Measurements from ENCODE around the gene ALDH3A2.
"Not testable (repeated sequence)": the region's sequence is repeated elsewhere in the genome, so short reads cannot be mapped to it uniquely, and the experiment has no call there.

ALDH3A2 gene

DNA sequence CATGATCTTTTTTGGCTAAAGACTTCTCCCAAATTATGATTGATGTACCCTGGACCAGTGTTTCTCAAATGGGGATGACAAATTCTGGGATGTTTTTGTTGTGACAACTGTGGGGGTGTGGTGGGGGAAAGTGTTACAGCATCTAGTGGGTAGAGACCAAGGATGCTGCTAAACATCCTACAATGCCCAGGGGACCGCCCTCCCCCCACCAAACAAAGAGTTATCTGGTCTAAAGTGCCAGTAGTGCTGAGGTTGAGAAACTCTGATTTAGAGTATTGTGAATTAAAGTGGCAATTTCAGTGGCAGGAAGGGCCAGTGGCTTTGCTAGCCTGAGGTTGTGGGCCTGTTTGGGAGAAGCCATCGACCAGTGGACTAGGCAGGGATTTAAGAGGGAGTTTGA, 34.6 kb downstream of the ALDH3A2 start:
- no peaks in the 10 kb centered on the region for H3K27me3 ChIP-seq (ENCODE audit: insufficient read depth, low read depth, severe bottlenecking)
- TF ChIP-seq, protein P1, sequence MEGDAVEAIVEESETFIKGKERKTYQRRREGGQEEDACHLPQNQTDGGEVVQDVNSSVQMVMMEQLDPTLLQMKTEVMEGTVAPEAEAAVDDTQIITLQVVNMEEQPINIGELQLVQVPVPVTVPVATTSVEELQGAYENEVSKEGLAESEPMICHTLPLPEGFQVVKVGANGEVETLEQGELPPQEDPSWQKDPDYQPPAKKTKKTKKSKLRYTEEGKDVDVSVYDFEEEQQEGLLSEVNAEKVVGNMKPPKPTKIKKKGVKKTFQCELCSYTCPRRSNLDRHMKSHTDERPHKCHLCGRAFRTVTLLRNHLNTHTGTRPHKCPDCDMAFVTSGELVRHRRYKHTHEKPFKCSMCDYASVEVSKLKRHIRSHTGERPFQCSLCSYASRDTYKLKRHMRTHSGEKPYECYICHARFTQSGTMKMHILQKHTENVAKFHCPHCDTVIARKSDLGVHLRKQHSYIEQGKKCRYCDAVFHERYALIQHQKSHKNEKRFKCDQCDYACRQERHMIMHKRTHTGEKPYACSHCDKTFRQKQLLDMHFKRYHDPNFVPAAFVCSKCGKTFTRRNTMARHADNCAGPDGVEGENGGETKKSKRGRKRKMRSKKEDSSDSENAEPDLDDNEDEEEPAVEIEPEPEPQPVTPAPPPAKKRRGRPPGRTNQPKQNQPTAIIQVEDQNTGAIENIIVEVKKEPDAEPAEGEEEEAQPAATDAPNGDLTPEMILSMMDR (IDR thresholded peaks at IDR 0.05; ENCODE audit: low read depth, low read length), result no peak
- DNase-seq, result no peak
- no peak overlapping the region for H3K27ac ChIP-seq
- H3K36me3 ChIP-seq, result no peaks in the 10 kb centered on the region; the same call in 1 of the 2 replicates
- H3K4me3 ChIP-seq (ENCODE audit: low read depth, low read length), result no peak overlapping the region
- H3K9me3 ChIP-seq (ENCODE audit: severe bottlenecking), result no peaks in the 10 kb centered on the region

DNA sequence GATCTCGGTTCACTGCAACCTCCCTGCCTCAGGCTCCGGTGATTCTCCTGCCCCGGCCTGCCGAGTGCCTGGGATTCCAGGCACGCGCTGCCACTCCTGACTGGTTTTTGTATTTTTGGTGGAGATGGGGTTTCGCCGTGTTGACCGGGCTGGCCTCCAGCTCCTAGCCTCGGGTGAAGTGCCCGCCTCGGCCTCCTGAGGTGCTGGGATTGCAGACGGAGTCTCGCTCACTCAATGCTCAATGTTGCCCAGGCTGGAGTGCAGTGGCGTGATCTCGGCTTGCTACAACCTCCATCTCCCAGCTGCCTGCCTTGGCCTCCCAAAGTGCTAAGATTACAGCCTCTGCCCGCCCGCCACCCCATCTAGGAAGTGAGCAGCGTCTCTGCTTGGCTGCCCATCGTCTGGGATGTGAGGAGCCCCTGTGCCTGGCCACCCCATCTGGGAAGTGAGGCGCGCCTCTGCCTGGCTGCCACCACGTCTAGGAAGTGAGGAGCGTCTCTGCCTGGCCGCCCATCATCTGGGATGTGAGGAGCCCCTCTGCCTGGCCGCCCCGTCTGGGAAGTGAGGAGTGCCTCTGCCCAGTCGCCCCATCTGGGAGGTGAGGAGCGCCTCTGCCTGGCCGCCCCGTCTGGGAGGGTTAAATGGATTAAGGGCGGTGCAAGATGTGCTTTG, 36.5 kb downstream of the ALDH3A2 start:
- H3K9me3 ChIP-seq (ENCODE audit: severe bottlenecking); DNase-seq; H3K27me3 ChIP-seq (ENCODE audit: insufficient read depth, low read depth, severe bottlenecking); H3K4me3 ChIP-seq (ENCODE audit: low read depth, low read length); H3K36me3 ChIP-seq; H3K27ac ChIP-seq: not testable (repeated sequence)

DNA sequence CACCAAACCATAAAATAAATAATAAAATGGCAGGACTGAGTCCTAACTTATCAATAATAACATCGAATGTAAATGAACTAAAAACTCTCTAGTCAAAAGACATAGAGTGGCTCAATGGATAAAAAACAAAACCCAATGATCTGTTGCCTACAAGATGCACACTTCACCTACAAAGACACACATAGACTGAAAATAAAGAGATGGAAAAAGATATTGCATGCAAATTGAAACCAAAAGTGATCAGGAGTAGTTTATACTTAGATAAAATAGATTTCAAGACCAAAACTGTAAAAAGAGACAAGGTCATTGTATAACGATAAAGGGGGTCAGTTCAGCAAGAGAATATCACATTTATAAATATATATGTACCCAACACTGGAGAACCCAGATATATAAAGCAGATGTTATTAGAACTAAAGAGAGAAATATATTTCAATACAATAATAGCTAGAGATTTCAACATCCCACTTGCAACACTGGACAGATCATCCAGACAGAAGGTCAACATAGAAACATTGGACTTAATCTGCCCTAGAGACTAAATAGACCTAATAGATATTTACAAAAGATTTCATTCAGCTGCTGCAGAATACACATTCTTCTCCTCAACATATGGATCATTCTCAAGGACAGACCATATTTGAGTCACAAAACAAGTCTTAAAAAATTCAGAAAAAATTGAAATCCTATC, 38.0 kb downstream of the ALDH3A2 start:
- no peak for DNase-seq
- no peaks in the 10 kb centered on the region for H3K9me3 ChIP-seq (ENCODE audit: severe bottlenecking)
- H3K36me3 ChIP-seq, result no peaks in the 10 kb centered on the region
- H3K4me3 ChIP-seq (ENCODE audit: low read depth, low read length), result no peak overlapping the region
- H3K27me3 ChIP-seq (ENCODE audit: insufficient read depth, low read depth, severe bottlenecking), result no peaks in the 10 kb centered on the region
- no peak overlapping the region for H3K27ac ChIP-seq
- TF ChIP-seq, protein P1 (IDR thresholded peaks at IDR 0.05; ENCODE audit: low read depth, low read length), result no peak

DNA sequence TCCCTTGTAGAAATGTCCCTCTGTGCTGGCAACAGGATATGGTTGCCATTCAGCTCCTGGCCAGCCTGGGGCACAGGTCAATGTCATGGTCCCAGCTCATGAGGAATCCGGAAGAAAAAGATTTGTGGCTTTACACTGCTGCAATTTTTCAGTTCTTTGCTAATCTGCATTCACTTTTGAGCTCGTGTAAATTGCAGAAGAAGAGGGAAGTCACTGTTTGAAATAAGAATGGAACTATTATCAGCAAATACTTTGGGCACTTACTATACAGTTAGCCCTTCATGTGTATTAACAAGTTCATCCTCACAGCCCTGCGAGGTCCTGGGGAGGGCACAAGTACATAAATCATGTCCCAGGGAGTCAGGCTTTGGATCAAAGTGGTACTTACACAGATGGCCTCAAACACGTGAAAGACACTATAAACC, 53.7 kb downstream of the ALDH3A2 start:
- Histone ChIP-seq H3K4me3 (ENCODE audit: low read depth, low read length) (no peak overlapping the region), H3K27ac (no peak overlapping the region), H3K9me3 (ENCODE audit: severe bottlenecking) (no peaks in the 10 kb centered on the region), H3K27me3 (ENCODE audit: insufficient read depth, low read depth, severe bottlenecking) (no peaks in the 10 kb centered on the region), H3K36me3 (no peaks in the 10 kb centered on the region)
- TF ChIP-seq, protein P1 (IDR thresholded peaks at IDR 0.05; ENCODE audit: low read depth, low read length), result no peak
- DNase-seq, result peak; percentile 79

DNA sequence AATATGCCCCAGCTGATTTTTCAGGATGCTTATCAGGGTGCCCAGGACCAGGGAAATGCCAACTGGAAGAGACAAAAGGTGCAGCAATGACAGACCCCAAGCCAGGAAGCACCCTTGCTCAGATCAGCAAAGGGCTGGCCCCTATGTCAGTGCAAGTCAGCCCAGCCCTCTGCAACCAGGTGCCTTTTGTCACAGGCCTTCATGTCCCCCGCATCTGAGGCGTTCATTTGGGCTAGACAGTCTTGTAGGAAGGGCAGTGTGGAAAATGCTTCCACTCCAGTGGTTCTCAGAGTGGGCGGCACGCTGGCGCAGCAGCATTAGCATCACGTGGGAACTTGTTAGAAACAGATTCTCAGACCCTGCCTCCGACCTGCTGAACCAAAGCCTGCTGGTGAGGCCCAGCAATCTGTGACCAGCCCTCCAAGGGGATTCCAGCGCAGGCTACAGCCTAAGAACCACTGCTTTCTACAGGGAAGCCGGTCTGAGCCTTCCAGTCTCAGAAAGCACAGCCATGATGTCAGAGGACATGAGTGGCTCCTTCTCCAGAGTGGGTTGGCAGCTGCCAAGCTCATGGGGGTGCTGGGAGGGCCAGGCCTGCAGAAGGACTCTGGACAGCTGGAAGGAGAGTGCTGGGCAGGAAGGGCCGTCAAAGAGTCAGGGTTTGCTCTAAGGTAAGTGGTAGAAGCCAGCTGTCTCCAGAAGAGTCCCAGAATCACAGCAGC, 54.7 kb downstream of the ALDH3A2 start:
- Histone ChIP-seq H3K36me3 (no peaks in the 10 kb centered on the region), H3K4me3 (ENCODE audit: low read depth, low read length) (no peak overlapping the region), H3K27me3 (ENCODE audit: insufficient read depth, low read depth, severe bottlenecking) (no peaks in the 10 kb centered on the region), H3K9me3 (ENCODE audit: severe bottlenecking) (no peaks in the 10 kb centered on the region), H3K27ac (peak overlapping the region; percentile 72)
- no peak for DNase-seq
- TF ChIP-seq, protein P1 (IDR thresholded peaks at IDR 0.05; ENCODE audit: low read depth, low read length), result no peak
